Neural progenitor cell (in vitro differentiated cells): ENCODE data around the gene PRPF18. TPM values are rescaled to one million over a fixed set of nuclear protein-coding genes. Genes with fewer than 3 reads are reported as not detected.

Experiments
- DNase-seq: peaks from one replicate; pipeline ENCODE4 v3.0.0-alpha.2; 2016; ENCODE audit warnings: low spot score
- H2AFZ ChIP-seq: fragments of 200-600 bp; sonication (generic); replicated peaks from 2 replicates; pipeline ENCODE4 v1.6.1; 2016; ENCODE audit warnings: antibody characterized with exemption
- H3F3A ChIP-seq: fragments of 200-600 bp; sonication (generic); 2 replicates; pipeline ENCODE4 v1.6.1; 2016; ENCODE audit warnings: antibody characterized with exemption, low read depth
- H3K27ac ChIP-seq: fragments of 200-600 bp; sonication (generic); 2 replicates; pipeline ENCODE4 v1.5.1; 2016; ENCODE audit warnings: mild to moderate bottlenecking
- H3K27me3 ChIP-seq: fragments of 200-600 bp; sonication (generic); 2 replicates; pipeline ENCODE4 v1.6.1; 2016; ENCODE audit warnings: mild to moderate bottlenecking, moderate library complexity
- H3K36me3 ChIP-seq: fragments of 200-600 bp; sonication (generic); 2 replicates; pipeline ENCODE4 v1.5.1; 2016
- H3K4me1 ChIP-seq: fragments of 200-600 bp; sonication (generic); 2 replicates; pipeline ENCODE4 v1.6.1; 2016; ENCODE audit warnings: mixed run types
- H3K4me2 ChIP-seq: fragments of 200-600 bp; sonication (generic); 2 replicates; pipeline ENCODE4 v1.6.1; 2016
- H3K4me3 ChIP-seq: fragments of 200-600 bp; sonication (generic); 2 replicates; pipeline ENCODE4 v1.5.1; 2016
- H3K79me2 ChIP-seq: fragments of 200-600 bp; sonication (generic); 2 replicates; pipeline ENCODE4 v1.6.1; 2016; ENCODE audit warnings: low read depth
- H3K9ac ChIP-seq: fragments of 200-600 bp; sonication (generic); 2 replicates; pipeline ENCODE4 v1.6.1; 2016
- H3K9me3 ChIP-seq: fragments of 200-600 bp; sonication (generic); 2 replicates; pipeline ENCODE4 v1.5.1; 2016; ENCODE audit warnings: low read depth
- H4K20me1 ChIP-seq: fragments of 200-600 bp; sonication (generic); 2 replicates; pipeline ENCODE4 v1.6.1; 2016; ENCODE audit warnings: low read depth
- H3K27ac Mint-ChIP-seq: 3 replicates; pipeline ENCODE4 v1.8.0; 2021; ENCODE audit warnings: mixed read lengths
- H3K27me3 Mint-ChIP-seq: 2 replicates; pipeline ENCODE4 v1.8.0; 2022; ENCODE audit warnings: low read depth, mild to moderate bottlenecking, inconsistent platforms, moderate library complexity, mixed read lengths; ENCODE audit not compliant: insufficient read depth
- H3K36me3 Mint-ChIP-seq: 3 replicates; pipeline ENCODE4 v1.8.0; 2021; ENCODE audit warnings: mixed read lengths
- H3K4me1 Mint-ChIP-seq: 3 replicates; pipeline ENCODE4 v1.8.0; 2021; ENCODE audit warnings: mixed read lengths
- H3K4me3 Mint-ChIP-seq: 3 replicates; pipeline ENCODE4 v1.8.0; 2021; ENCODE audit warnings: mild to moderate bottlenecking, moderate library complexity, mixed read lengths
- H3K9me3 Mint-ChIP-seq: 3 replicates; pipeline ENCODE4 v1.8.0; 2020; ENCODE audit warnings: mixed read lengths
- EZH2 ChIP-seq: fragments of 200-600 bp; sonication (generic); IDR thresholded peaks from 2 replicates; pipeline ENCODE4 v1.6.1; 2017; ENCODE audit warnings: antibody characterized with exemption, mild to moderate bottlenecking, moderate library complexity
- EZH2phosphoT487 ChIP-seq: fragments of 200-600 bp; sonication (generic); IDR thresholded peaks from 2 replicates; pipeline ENCODE4 v1.6.1; 2017; ENCODE audit warnings: antibody characterized with exemption
- total RNA-seq: library from RNA; depleted of rRNA; stranded (reverse); fragments of >200 nt; gene quantifications from 2 replicates; pipeline ENCODE4 v1.2.3, GENCODE V29; 2015; ENCODE audit warnings: low replicate concordance
- TF ChIP-seq, protein P1 (sequence below): fragments of 200-600 bp; sonication (generic); IDR thresholded peaks from 2 replicates; pipeline ENCODE4 v1.5.1; 2017; ENCODE audit warnings: antibody characterized with exemption, mild to moderate bottlenecking

The PRPF18 gene
- total RNA-seq, 1 donor from 2014 or later: 30.8 TPM

DNA sequence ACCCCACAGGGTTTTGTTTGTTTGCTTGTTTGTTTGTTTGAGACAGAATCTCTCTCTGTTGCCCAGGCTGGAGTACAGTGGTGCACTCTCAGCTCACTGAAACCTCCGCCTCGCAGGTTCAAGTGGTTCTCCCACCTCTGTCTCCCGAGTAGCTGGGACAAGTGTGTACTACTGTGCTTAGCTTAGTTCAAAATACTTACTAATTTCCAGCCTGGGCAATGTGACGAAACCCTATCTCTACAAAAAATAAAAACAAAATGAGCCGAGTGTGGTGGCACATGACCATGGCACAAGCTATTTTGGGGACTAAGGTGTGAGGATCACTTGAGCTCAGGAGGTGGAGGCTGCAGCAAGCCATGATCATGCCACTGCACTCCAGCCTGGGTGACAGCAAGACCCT lies 15.2 kb upstream of the PRPF18 start:
- no peaks in the 10 kb centered on the region for H4K20me1 ChIP-seq
- H3F3A ChIP-seq: no peaks in the 10 kb centered on the region
- H3K4me2 ChIP-seq: no peak overlapping the region
- peaks cover 3% of the 10 kb centered on the region for H3K9me3 Mint-ChIP-seq
- no peak for DNase-seq
- no peaks in the 10 kb centered on the region for H3K36me3 Mint-ChIP-seq
- H3K9ac ChIP-seq: no peak overlapping the region
- H3K4me1 Mint-ChIP-seq: no peaks in the 10 kb centered on the region
- H3K27ac Mint-ChIP-seq: no peak overlapping the region
- no peak overlapping the region for H3K27ac ChIP-seq
- peaks cover 34% of the 10 kb centered on the region for H3K27me3 ChIP-seq
- H3K79me2 ChIP-seq: no peaks in the 10 kb centered on the region
- no peak overlapping the region for H3K4me3 Mint-ChIP-seq
- H3K9me3 ChIP-seq: no peaks in the 10 kb centered on the region
- no peak overlapping the region for H2AFZ ChIP-seq
- TF ChIP-seq, protein P1, sequence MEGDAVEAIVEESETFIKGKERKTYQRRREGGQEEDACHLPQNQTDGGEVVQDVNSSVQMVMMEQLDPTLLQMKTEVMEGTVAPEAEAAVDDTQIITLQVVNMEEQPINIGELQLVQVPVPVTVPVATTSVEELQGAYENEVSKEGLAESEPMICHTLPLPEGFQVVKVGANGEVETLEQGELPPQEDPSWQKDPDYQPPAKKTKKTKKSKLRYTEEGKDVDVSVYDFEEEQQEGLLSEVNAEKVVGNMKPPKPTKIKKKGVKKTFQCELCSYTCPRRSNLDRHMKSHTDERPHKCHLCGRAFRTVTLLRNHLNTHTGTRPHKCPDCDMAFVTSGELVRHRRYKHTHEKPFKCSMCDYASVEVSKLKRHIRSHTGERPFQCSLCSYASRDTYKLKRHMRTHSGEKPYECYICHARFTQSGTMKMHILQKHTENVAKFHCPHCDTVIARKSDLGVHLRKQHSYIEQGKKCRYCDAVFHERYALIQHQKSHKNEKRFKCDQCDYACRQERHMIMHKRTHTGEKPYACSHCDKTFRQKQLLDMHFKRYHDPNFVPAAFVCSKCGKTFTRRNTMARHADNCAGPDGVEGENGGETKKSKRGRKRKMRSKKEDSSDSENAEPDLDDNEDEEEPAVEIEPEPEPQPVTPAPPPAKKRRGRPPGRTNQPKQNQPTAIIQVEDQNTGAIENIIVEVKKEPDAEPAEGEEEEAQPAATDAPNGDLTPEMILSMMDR: no peak
- TF ChIP-seq EZH2phosphoT487 (no peak), EZH2 (no peak)
- peaks cover 3% of the 10 kb centered on the region for H3K27me3 Mint-ChIP-seq
- no peaks in the 10 kb centered on the region for H3K4me1 ChIP-seq
- H3K4me3 ChIP-seq: no peak overlapping the region
- H3K36me3 ChIP-seq: no peaks in the 10 kb centered on the region

DNA sequence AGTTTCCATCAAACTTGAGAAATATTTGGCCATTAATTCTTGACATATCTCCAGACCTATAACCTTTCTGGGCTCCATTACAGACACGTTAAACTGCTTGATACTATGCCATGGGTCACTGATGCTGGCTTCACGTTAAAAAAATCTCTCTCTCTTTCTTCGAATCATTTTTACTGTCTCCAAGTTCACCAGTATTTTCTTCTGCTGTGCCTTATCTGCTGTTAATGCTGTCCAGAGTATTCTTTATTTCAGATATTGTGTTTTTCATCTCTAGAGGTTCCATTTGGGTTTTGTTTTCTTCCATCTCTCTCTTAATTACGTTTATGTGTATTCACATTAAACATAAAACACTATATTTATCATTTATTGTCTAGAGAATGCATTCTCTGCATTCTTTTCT lies 12.8 kb upstream of the PRPF18 start:
- no peak for DNase-seq
- Mint-ChIP-seq H3K4me3 (no peak overlapping the region), H3K27ac (no peak overlapping the region), H3K36me3 (no peaks in the 10 kb centered on the region), H3K4me1 (no peaks in the 10 kb centered on the region), H3K27me3 (no peaks in the 10 kb centered on the region), H3K9me3 (peaks cover 3% of the 10 kb centered on the region)
- Histone ChIP-seq H3K27me3 (peaks cover 48% of the 10 kb centered on the region), H3K4me2 (no peak overlapping the region), H3K36me3 (no peaks in the 10 kb centered on the region), H2AFZ (no peak overlapping the region), H3F3A (no peaks in the 10 kb centered on the region), H3K79me2 (no peaks in the 10 kb centered on the region), H3K4me3 (no peak overlapping the region), H3K4me1 (no peaks in the 10 kb centered on the region), H4K20me1 (no peaks in the 10 kb centered on the region), H3K9me3 (no peaks in the 10 kb centered on the region), H3K9ac (no peak overlapping the region), H3K27ac (no peak overlapping the region)
- TF ChIP-seq EZH2phosphoT487 (no peak), EZH2 (no peak)
- TF ChIP-seq, protein P1: no peak

DNA sequence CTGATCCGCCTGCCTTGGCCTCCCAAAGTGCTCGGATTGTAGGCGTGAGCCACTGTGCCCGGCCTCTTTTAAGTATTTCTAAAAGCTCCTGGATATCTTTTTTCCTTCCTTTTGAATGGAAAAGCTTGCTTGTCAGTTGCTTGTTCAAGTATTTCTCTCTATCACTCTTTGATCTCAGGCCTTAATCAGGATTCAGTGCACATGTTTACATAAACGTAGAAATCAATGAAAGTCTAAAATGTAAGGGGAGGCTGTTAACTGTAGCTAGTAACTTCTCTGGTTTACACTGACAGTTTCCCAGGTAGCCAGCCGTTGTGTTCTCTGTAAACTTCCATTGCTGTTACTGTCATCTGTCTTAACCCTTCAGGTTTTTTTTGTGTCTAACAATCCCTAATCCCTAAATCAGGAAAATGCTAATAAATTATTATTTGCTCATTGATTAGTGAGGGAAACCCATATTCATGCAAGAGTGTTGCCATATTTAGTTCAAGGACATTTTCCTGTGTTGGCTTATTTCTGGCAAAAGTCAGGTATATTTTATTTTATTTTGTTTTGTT lies 1.5 kb upstream of the PRPF18 start:
- Histone ChIP-seq H3K27me3 (peaks cover 28% of the 10 kb centered on the region), H2AFZ (no peak overlapping the region), H3K9ac (no peak overlapping the region), H4K20me1 (no peaks in the 10 kb centered on the region), H3K9me3 (no peaks in the 10 kb centered on the region), H3K4me2 (no peak overlapping the region), H3K4me3 (no peak overlapping the region), H3K4me1 (peaks cover 5% of the 10 kb centered on the region), H3K79me2 (peaks cover 21% of the 10 kb centered on the region), H3F3A (peaks cover 4% of the 10 kb centered on the region), H3K27ac (no peak overlapping the region), H3K36me3 (no peaks in the 10 kb centered on the region)
- H3K9me3 Mint-ChIP-seq: no peaks in the 10 kb centered on the region
- H3K4me1 Mint-ChIP-seq: peaks cover 18% of the 10 kb centered on the region
- H3K36me3 Mint-ChIP-seq: no peaks in the 10 kb centered on the region
- no peak for DNase-seq
- peaks cover 4% of the 10 kb centered on the region for H3K27me3 Mint-ChIP-seq
- TF ChIP-seq, protein P1: no peak
- no peak for TF ChIP-seq EZH2phosphoT487
- no peak for TF ChIP-seq EZH2
- H3K27ac Mint-ChIP-seq: no peak overlapping the region
- H3K4me3 Mint-ChIP-seq: no peak overlapping the region
